Neutrophil (primary cell): ENCODE data around the gene TRDMT1.

ENCODE experiments used
- H3K27ac ChIP-seq: fragments of 200-600 bp; sonication (generic); 2 replicates; pipeline ENCODE4 v1.5.1; 2016; ENCODE audit warnings: mild to moderate bottlenecking, moderate library complexity
- H3K27me3 ChIP-seq: fragments of 200-600 bp; sonication (generic); 2 replicates; pipeline ENCODE4 v1.6.0; 2016; ENCODE audit warnings: mild to moderate bottlenecking
- H3K36me3 ChIP-seq: fragments of 200-600 bp; sonication (generic); 2 replicates; pipeline ENCODE4 v1.5.1; 2017
- H3K4me1 ChIP-seq, 2 experiments: fragments of 200-600 bp in 1 of 2; sonication (generic) in 1 of 2; 1 replicate in 1 of 2; 2 replicates in 1 of 2; pipeline versions ENCODE4 v1.5.1 to v1.6.1; 2013 to 2016; ENCODE audit warnings: low read depth in 1 of 2, low read length in 1 of 2, mild to moderate bottlenecking in 1 of 2, moderate library complexity in 1 of 2; ENCODE audit not compliant: control insufficient read depth in 1 of 2, insufficient read depth in 1 of 2
- H3K4me3 ChIP-seq, 2 experiments: fragments of 200-600 bp in 1 of 2; sonication (generic) in 1 of 2; 1 replicate in 1 of 2; 2 replicates in 1 of 2; pipeline ENCODE4 v1.5.1; 2013 to 2016; ENCODE audit warnings: low read depth in 1 of 2, low read length in 1 of 2, mild to moderate bottlenecking in 1 of 2, moderate library complexity in 1 of 2
- H3K9me3 ChIP-seq: fragments of 200-600 bp; sonication (generic); 2 replicates; pipeline ENCODE4 v1.5.1; 2016
- CTCF ChIP-seq: fragments of 200-600 bp; sonication (generic); IDR thresholded peaks from 2 replicates; pipeline ENCODE4 v1.5.1; 2016; ENCODE audit warnings: antibody characterized with exemption

Gene TRDMT1

GRCh38 chr10:17229717-17229966 is 28.2 kb upstream of the TRDMT1 start:
- peaks cover 42% of the 10 kb centered on the region for H3K36me3 ChIP-seq
- no peak for TF ChIP-seq CTCF
- H3K4me3 ChIP-seq: peak overlapping the region; percentile 90 to 94
- H3K27me3 ChIP-seq: no peaks in the 10 kb centered on the region
- H3K9me3 ChIP-seq: peaks cover under 1% of the 10 kb centered on the region
- H3K4me1 ChIP-seq: peaks cover 67 to 74% of the 10 kb centered on the region in 2 experiments
- peak overlapping the region; percentile 93 for H3K27ac ChIP-seq

- H3K4me3 ChIP-seq: peak overlapping the region; percentile 90 to 94
- TF ChIP-seq CTCF: peak; percentile 4
- H3K4me1 ChIP-seq: peaks cover 65 to 69% of the 10 kb centered on the region in 2 experiments
- no peaks in the 10 kb centered on the region for H3K27me3 ChIP-seq
- peak overlapping the region; percentile 93 for H3K27ac ChIP-seq
- H3K36me3 ChIP-seq: peaks cover 37% of the 10 kb centered on the region
- H3K9me3 ChIP-seq: no peaks in the 10 kb centered on the region
Observed at GRCh38 chr10:17229016-17229716, 27.7 kb upstream of the TRDMT1 start.

DNA sequence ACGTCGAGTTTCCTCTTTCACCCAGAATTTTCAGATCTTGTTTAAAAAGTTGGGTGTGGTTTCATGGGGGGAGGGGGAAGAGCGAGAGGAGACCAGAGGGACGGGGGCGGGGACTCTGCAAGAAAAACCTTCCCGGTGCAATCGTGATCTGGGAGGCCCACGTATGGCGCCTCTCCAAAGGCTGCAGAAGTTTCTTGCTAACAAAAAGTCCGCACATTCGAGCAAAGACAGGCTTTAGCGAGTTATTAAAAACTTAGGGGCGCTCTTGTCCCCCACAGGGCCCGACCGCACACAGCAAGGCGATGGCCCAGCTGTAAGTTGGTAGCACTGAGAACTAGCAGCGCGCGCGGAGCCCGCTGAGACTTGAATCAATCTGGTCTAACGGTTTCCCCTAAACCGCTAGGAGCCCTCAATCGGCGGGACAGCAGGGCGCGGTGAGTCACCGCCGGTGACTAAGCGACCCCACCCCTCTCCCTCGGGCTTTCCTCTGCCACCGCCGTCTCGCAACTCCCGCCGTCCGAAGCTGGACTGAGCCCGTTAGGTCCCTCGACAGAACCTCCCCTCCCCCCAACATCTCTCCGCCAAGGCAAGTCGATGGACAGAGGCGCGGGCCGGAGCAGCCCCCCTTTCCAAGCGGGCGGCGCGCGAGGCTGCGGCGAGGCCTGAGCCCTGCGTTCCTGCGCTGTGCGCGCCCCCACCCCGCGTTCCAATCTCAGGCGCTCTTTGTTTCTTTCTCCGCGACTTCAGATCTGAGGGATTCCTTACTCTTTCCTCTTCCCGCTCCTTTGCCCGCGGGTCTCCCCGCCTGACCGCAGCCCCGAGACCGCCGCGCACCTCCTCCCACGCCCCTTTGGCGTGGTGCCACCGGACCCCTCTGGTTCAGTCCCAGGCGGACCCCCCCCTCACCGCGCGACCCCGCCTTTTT is 26.9 kb upstream of the TRDMT1 start, which contains the start of gene VIM:
TSS of gene VIM (plus strand) at position 151 of the 925 bp plus-strand sequence. CDS start 1,182 bp downstream, outside the sequence.
- peak within 1 kb of the TSS; percentile 93 for H3K27ac ChIP-seq
- H3K4me3 ChIP-seq: peak within 1 kb of the TSS; percentile 90 to 94
- peak; percentile 45 for TF ChIP-seq CTCF
- peaks cover 29% of the 10 kb centered on the region for H3K36me3 ChIP-seq
- H3K4me1 ChIP-seq: peaks cover 59 to 61% of the 10 kb centered on the region in 2 experiments
- no peaks in the 10 kb centered on the region for H3K9me3 ChIP-seq
- H3K27me3 ChIP-seq: no peaks in the 10 kb centered on the region

GRCh38 chr10:17227367-17228090 is 26.1 kb upstream of the TRDMT1 start:
- H3K4me1 ChIP-seq: peaks cover 51 to 52% of the 10 kb centered on the region in 2 experiments
- peaks cover 21% of the 10 kb centered on the region for H3K36me3 ChIP-seq
- no peaks in the 10 kb centered on the region for H3K9me3 ChIP-seq
- H3K4me3 ChIP-seq: peak overlapping the region; percentile 90 to 94
- TF ChIP-seq CTCF: peak; percentile 62
- H3K27me3 ChIP-seq: no peaks in the 10 kb centered on the region
- H3K27ac ChIP-seq: peak overlapping the region; percentile 93

- Histone ChIP-seq H3K9me3 (no peaks in the 10 kb centered on the region), H3K27me3 (no peaks in the 10 kb centered on the region), H3K36me3 (peaks cover 15% of the 10 kb centered on the region), H3K27ac (peak overlapping the region; percentile 93), H3K4me1 (peaks cover 45 to 46% of the 10 kb centered on the region in 2 experiments), H3K4me3 (peak overlapping the region; percentile 90 to 94)
- TF ChIP-seq CTCF: no peak
Observed at GRCh38 chr10:17226891-17227303, 25.4 kb upstream of the TRDMT1 start.
